Measurements from ENCODE around the gene MAL.
"Not testable (repeated sequence)": the region's sequence is repeated elsewhere in the genome, so short reads cannot be mapped to it uniquely, and the experiment has no call there.

The MAL gene

GRCh38 chr2:95082477-95082876 is 57.0 kb downstream of the MAL start:
- Histone ChIP-seq H3K27ac (no peak overlapping the region), H3K36me3 (ENCODE audit: insufficient read depth, low read length) (peaks cover 24% of the 10 kb centered on the region), H3K9me3 (ENCODE audit: low read depth, low read length) (no peaks in the 10 kb centered on the region), H3K4me3 (no peak overlapping the region), H3K9ac (ENCODE audit: insufficient read length) (no peak overlapping the region)
- TF ChIP-seq EZH2 (IDR thresholded peaks at IDR 0.05) (no peak), POLR2AphosphoS5 (IDR thresholded peaks at IDR 0.05; ENCODE audit: borderline replicate concordance, low read depth, low read length) (no peak), FOXP2 (optimal IDR thresholded peaks at IDR 0.05; ENCODE audit: control extremely low read depth, extremely low read length, insufficient read depth) (no peak)
- no peak for DNase-seq (ENCODE audit: low read depth, low spot score)

- Histone ChIP-seq H3K36me3 (ENCODE audit: insufficient read depth, low read length) (peaks cover 51% of the 10 kb centered on the region), H3K27ac (no peak overlapping the region), H3K4me3 (no peak overlapping the region), H3K9me3 (ENCODE audit: low read depth, low read length) (no peaks in the 10 kb centered on the region), H3K9ac (ENCODE audit: insufficient read length) (no peak overlapping the region)
- TF ChIP-seq FOXP2 (optimal IDR thresholded peaks at IDR 0.05; ENCODE audit: control extremely low read depth, extremely low read length, insufficient read depth) (no peak), POLR2AphosphoS5 (IDR thresholded peaks at IDR 0.05; ENCODE audit: borderline replicate concordance, low read depth, low read length) (no peak), EZH2 (IDR thresholded peaks at IDR 0.05) (no peak)
- no peak for DNase-seq (ENCODE audit: low read depth, low spot score)
Observed at GRCh38 chr2:95086017-95086416, 60.5 kb downstream of the MAL start.

GRCh38 chr2:95087379-95087778 is 61.9 kb downstream of the MAL start:
- Histone ChIP-seq H3K36me3 (ENCODE audit: insufficient read depth, low read length) (peaks cover 64% of the 10 kb centered on the region), H3K9me3 (ENCODE audit: low read depth, low read length) (no peaks in the 10 kb centered on the region), H3K27ac (no peak overlapping the region), H3K4me3 (no peak overlapping the region), H3K9ac (ENCODE audit: insufficient read length) (no peak overlapping the region)
- DNase-seq (ENCODE audit: low read depth, low spot score): no peak
- no peak for TF ChIP-seq POLR2AphosphoS5 (IDR thresholded peaks at IDR 0.05; ENCODE audit: borderline replicate concordance, low read depth, low read length)

- no peak for TF ChIP-seq EZH2 (IDR thresholded peaks at IDR 0.05)
- no peak for TF ChIP-seq FOXP2 (optimal IDR thresholded peaks at IDR 0.05; ENCODE audit: control extremely low read depth, extremely low read length, insufficient read depth)
- no peak for TF ChIP-seq POLR2AphosphoS5 (IDR thresholded peaks at IDR 0.05; ENCODE audit: borderline replicate concordance, low read depth, low read length)
- Histone ChIP-seq H3K9me3 (ENCODE audit: low read depth, low read length) (no peaks in the 10 kb centered on the region), H3K27ac (no peak overlapping the region), H3K9ac (ENCODE audit: insufficient read length) (no peak overlapping the region), H3K4me3 (no peak overlapping the region), H3K36me3 (ENCODE audit: insufficient read depth, low read length) (peaks cover 51% of the 10 kb centered on the region)
- DNase-seq (ENCODE audit: low read depth, low spot score): no peak
Observed at GRCh38 chr2:95091885-95092555, 66.5 kb downstream of the MAL start.

- not testable (repeated sequence) for H3K9ac ChIP-seq (ENCODE audit: insufficient read length); DNase-seq (ENCODE audit: low read depth, low spot score); H3K9me3 ChIP-seq (ENCODE audit: low read depth, low read length); H3K27ac ChIP-seq; H3K4me3 ChIP-seq
- peaks cover 53% of the 10 kb centered on the region for H3K36me3 ChIP-seq (ENCODE audit: insufficient read depth, low read length)
Observed at GRCh38 chr2:95098273-95098672, 72.8 kb downstream of the MAL start.

- DNase-seq (ENCODE audit: low read depth, low spot score): no peak
- Histone ChIP-seq H3K9ac (ENCODE audit: insufficient read length) (no peak overlapping the region), H3K27ac (no peak overlapping the region), H3K4me3 (no peak overlapping the region), H3K36me3 (ENCODE audit: insufficient read depth, low read length) (peaks cover 70% of the 10 kb centered on the region), H3K9me3 (ENCODE audit: low read depth, low read length) (0 out of 2 replicates have a peak, but pooled peaks cover 4% of the 10 kb centered on the region)
- no peak for TF ChIP-seq POLR2AphosphoS5 (IDR thresholded peaks at IDR 0.05; ENCODE audit: borderline replicate concordance, low read depth, low read length)
- no peak for TF ChIP-seq FOXP2 (optimal IDR thresholded peaks at IDR 0.05; ENCODE audit: control extremely low read depth, extremely low read length, insufficient read depth)
Observed at GRCh38 chr2:95099910-95100309, 74.4 kb downstream of the MAL start.
